SK-N-MC (cell line): Measurements from ENCODE around the gene AGAP4.
"Not testable (repeated sequence)": the region's sequence is repeated elsewhere in the genome, so short reads cannot be mapped to it uniquely, and the experiment has no call there.

Source experiments
- EZH2 ChIP-seq: fragments of 200-600 bp; sonication (generic); IDR thresholded peaks from one replicate; pipeline ENCODE4 v1.6.1; 2017; ENCODE audit warnings: antibody characterized with exemption
- POLR2AphosphoS5 ChIP-seq: IDR thresholded peaks from 2 replicates; pipeline ENCODE4 v1.6.1; 2012; ENCODE audit warnings: mild to moderate bottlenecking, low read depth, low read length, borderline replicate concordance

- TF ChIP-seq POLR2AphosphoS5, EZH2: not testable (repeated sequence)
These were observed 10.6 kb upstream of the AGAP4 start for GRCh38 chr10:45857931-45858330.
